RWPE2 (cell line): ENCODE data around the gene PPCDC.
"Not testable (repeated sequence)": the region's sequence is repeated elsewhere in the genome, so short reads cannot be mapped to it uniquely, and the experiment has no call there.

Source experiments
- ATAC-seq: fragments of 200-7000 bp; cut with Tn5 transposase; 3 replicates; pipeline ENCODE4 v1.9.1; 2021; ENCODE audit warnings: low read depth
- DNase-seq: peaks from one replicate; pipeline ENCODE4 v3.0.0-alpha.2; 2020; ENCODE audit warnings: low spot score
- H3K27ac ChIP-seq: fragments of 450-650 bp; 2 replicates; pipeline ENCODE4 v1.5.1; 2017; ENCODE audit warnings: mild to moderate bottlenecking; ENCODE audit not compliant: poor library complexity, severe bottlenecking
- H3K27me3 ChIP-seq: fragments of 250-450 bp; sonication (Bioruptor Pico); 2 replicates; pipeline ENCODE4 v1.5.1; 2021; ENCODE audit warnings: mild to moderate bottlenecking, moderate library complexity; ENCODE audit not compliant: insufficient read depth, poor library complexity, severe bottlenecking
- H3K36me3 ChIP-seq: fragments of 250-450 bp; sonication (Bioruptor Pico); 2 replicates; pipeline ENCODE4 v1.5.1; 2020; ENCODE audit warnings: low read depth, mild to moderate bottlenecking, moderate library complexity
- H3K4me1 ChIP-seq: fragments of 250-450 bp; sonication (Bioruptor Pico); 2 replicates; pipeline ENCODE4 v1.5.1; 2021; ENCODE audit warnings: mild to moderate bottlenecking, moderate library complexity; ENCODE audit not compliant: insufficient read depth, poor library complexity, severe bottlenecking
- H3K4me3 ChIP-seq: fragments of 250-450 bp; sonication (Bioruptor Pico); 2 replicates; pipeline ENCODE4 v1.5.1; 2021; ENCODE audit warnings: mild to moderate bottlenecking, moderate library complexity; ENCODE audit not compliant: severe bottlenecking
- H3K9me3 ChIP-seq: fragments of 250-450 bp; sonication (Bioruptor Pico); 2 replicates; pipeline ENCODE4 v1.5.1; 2021; ENCODE audit warnings: mild to moderate bottlenecking, moderate library complexity; ENCODE audit not compliant: severe bottlenecking
- TF ChIP-seq, protein P1 (sequence below): fragments of 450-650 bp; IDR thresholded peaks from one replicate; pipeline ENCODE4 v1.5.1; 2017; ENCODE audit warnings: mild to moderate bottlenecking, moderate library complexity; ENCODE audit not compliant: poor library complexity, severe bottlenecking

PPCDC gene

GRCh38 chr15:75076277-75076676 is 52.9 kb downstream of the PPCDC start:
- Histone ChIP-seq H3K9me3 (peaks cover 2% of the 10 kb centered on the region), H3K4me3 (no peak overlapping the region), H3K36me3 (no peaks in the 10 kb centered on the region), H3K27ac (no peak overlapping the region), H3K27me3 (peaks cover 4% of the 10 kb centered on the region), H3K4me1 (no peaks in the 10 kb centered on the region)
- DNase-seq, result no peak
- TF ChIP-seq, protein P1, sequence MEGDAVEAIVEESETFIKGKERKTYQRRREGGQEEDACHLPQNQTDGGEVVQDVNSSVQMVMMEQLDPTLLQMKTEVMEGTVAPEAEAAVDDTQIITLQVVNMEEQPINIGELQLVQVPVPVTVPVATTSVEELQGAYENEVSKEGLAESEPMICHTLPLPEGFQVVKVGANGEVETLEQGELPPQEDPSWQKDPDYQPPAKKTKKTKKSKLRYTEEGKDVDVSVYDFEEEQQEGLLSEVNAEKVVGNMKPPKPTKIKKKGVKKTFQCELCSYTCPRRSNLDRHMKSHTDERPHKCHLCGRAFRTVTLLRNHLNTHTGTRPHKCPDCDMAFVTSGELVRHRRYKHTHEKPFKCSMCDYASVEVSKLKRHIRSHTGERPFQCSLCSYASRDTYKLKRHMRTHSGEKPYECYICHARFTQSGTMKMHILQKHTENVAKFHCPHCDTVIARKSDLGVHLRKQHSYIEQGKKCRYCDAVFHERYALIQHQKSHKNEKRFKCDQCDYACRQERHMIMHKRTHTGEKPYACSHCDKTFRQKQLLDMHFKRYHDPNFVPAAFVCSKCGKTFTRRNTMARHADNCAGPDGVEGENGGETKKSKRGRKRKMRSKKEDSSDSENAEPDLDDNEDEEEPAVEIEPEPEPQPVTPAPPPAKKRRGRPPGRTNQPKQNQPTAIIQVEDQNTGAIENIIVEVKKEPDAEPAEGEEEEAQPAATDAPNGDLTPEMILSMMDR, result no peak
- ATAC-seq, result no peak

DNA sequence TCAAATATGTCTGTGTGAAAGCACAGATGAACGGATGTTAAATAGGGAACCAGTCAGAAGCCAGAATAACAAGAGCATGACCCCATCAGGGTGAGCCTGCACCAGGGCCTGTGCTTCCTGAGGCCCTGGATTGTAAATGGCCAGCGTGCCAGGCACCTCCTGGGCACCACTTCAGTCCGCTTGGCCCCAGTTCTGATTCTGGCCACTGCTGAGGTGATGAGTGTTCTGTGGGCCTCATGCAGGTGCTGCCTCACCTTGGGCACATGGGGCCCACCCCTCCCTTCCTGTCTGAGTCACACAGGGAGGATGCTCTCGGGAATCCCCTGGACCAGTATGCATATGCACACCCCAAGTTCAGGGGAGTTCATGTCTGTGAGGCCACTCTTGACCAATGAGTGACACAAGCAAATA is 54.2 kb downstream of the PPCDC start:
- H3K36me3 ChIP-seq, H3K4me3 ChIP-seq, H3K9me3 ChIP-seq, H3K27me3 ChIP-seq, DNase-seq, H3K27ac ChIP-seq, H3K4me1 ChIP-seq: not testable (repeated sequence)
- peak; percentile 89 for ATAC-seq

GRCh38 chr15:75081150-75081549 is 57.8 kb downstream of the PPCDC start:
- TF ChIP-seq, protein P1, result no peak
- peaks cover 8% of the 10 kb centered on the region for H3K27me3 ChIP-seq
- DNase-seq, result no peak
- no peak for ATAC-seq
- H3K4me3 ChIP-seq, result no peak overlapping the region
- H3K36me3 ChIP-seq, result no peaks in the 10 kb centered on the region
- no peak overlapping the region for H3K27ac ChIP-seq
- no peaks in the 10 kb centered on the region for H3K9me3 ChIP-seq
- H3K4me1 ChIP-seq, result no peaks in the 10 kb centered on the region

GRCh38 chr15:75082689-75083088 is 59.3 kb downstream of the PPCDC start:
- TF ChIP-seq, protein P1, result no peak

DNA sequence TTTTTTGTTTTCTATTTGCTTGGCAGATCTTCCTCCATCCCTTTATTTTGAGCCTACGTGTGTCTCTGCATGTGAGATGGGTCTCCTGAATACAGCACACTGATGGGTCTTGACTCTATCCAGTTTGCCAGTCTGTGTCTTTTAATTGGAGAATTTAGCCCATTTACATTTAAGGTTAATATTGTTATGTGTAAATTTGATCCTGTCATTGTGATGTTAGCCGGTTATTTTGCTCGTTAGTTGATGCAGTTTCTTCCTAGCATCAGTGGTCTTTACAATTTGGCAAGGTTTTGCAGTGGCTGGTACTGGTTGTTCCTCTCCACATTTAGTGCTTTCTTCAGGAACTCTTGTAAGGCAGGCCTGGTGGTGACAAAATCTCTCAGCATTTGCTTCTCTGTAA is 62.3 kb downstream of the PPCDC start:
- not testable (repeated sequence) for H3K36me3 ChIP-seq, ATAC-seq, H3K9me3 ChIP-seq, DNase-seq, H3K4me3 ChIP-seq, H3K27ac ChIP-seq, H3K27me3 ChIP-seq, H3K4me1 ChIP-seq

More at GRCh38 chr15:75082689-75083088, 59.3 kb downstream of the PPCDC start:
- Histone ChIP-seq H3K27me3 (peaks cover 8% of the 10 kb centered on the region), H3K27ac (no peak overlapping the region), H3K36me3 (no peaks in the 10 kb centered on the region), H3K4me1 (no peaks in the 10 kb centered on the region), H3K4me3 (no peak overlapping the region), H3K9me3 (no peaks in the 10 kb centered on the region)
- DNase-seq (no peak), ATAC-seq (no peak)

- Histone ChIP-seq H3K4me3 (no peak overlapping the region), H3K27ac (no peak overlapping the region), H3K36me3 (no peaks in the 10 kb centered on the region), H3K4me1 (peaks cover 4% of the 10 kb centered on the region), H3K9me3 (no peaks in the 10 kb centered on the region), H3K27me3 (no peaks in the 10 kb centered on the region)
- TF ChIP-seq, protein P1, result no peak
- ATAC-seq, result peak; percentile 19; the same call in 1 of the 3 replicates
- no peak for DNase-seq
Observed at GRCh38 chr15:75089456-75090387, 66.3 kb downstream of the PPCDC start.
